OCI-LY7 (cell line): ENCODE measurements around the gene OR1I1. TPM values are rescaled to one million over a fixed set of nuclear protein-coding genes. Genes with fewer than 3 reads are reported as not detected.
"Not testable (repeated sequence)": the region's sequence is repeated elsewhere in the genome, so short reads cannot be mapped to it uniquely, and the experiment has no call there.

Experiments used
- BruUV-seq: library from RNA; stranded (reverse); fragments of 400-500 nt; replicated peaks from 2 replicates; lab custom pipeline; 2021; lab: Mats Ljungman, UMichigan
- CTCF ChIA-PET: fragments of 300-600 bp; sonication (Branson Sonifier 250); formaldehyde crosslinking; loops from one replicate; lab custom pipeline; 2022; ENCODE audit warnings: antibody characterized with exemption; ENCODE audit not compliant: unreplicated experiment; lab: Charles Lee
- POLR2A ChIA-PET: fragments of 300-600 bp; sonication (Branson Sonifier 250); formaldehyde crosslinking; loops from one replicate; lab custom pipeline; 2022; ENCODE audit warnings: antibody characterized with exemption; lab: Charles Lee
- DNase-seq: peaks from one replicate; pipeline ENCODE4 v3.0.0-alpha.2; 2015; ENCODE audit warnings: low spot score
- H2AFZ ChIP-seq: fragments of 200-600 bp; sonication (generic), shearing (Covaris generic); 2 replicates; pipeline ENCODE4 v1.6.1; 2014; ENCODE audit warnings: mild to moderate bottlenecking, antibody characterized with exemption, low read length, moderate library complexity
- H3K27ac ChIP-seq: fragments of 200-600 bp; sonication (generic); 2 replicates; pipeline ENCODE4 v1.5.1; 2014; ENCODE audit warnings: mixed run types, low read depth, mild to moderate bottlenecking, moderate library complexity, low read length, inconsistent platforms; ENCODE audit not compliant: poor library complexity, severe bottlenecking
- H3K36me3 ChIP-seq: fragments of 200-600 bp; sonication (generic); 2 replicates; pipeline ENCODE4 v1.6.1; 2014; ENCODE audit warnings: mild to moderate bottlenecking, antibody characterized with exemption, low read length, moderate library complexity, mixed read lengths; ENCODE audit not compliant: insufficient read depth
- H3K4me1 ChIP-seq: fragments of 200-600 bp; sonication (generic); 2 replicates; pipeline ENCODE4 v1.5.1; 2014; ENCODE audit warnings: mild to moderate bottlenecking, low read length; ENCODE audit not compliant: insufficient read depth, poor library complexity, severe bottlenecking
- H3K4me2 ChIP-seq: fragments of 200-600 bp; sonication (generic); 2 replicates; pipeline ENCODE4 v1.6.1; 2014; ENCODE audit warnings: mild to moderate bottlenecking, low read length
- H3K4me3 ChIP-seq: fragments of 200-600 bp; sonication (generic); 2 replicates; pipeline ENCODE4 v1.5.1; 2014; ENCODE audit warnings: mild to moderate bottlenecking, low read depth, low read length; ENCODE audit not compliant: poor library complexity, severe bottlenecking
- H3K79me2 ChIP-seq: fragments of 200-600 bp; sonication (generic); 2 replicates; pipeline ENCODE4 v1.6.1; 2016; ENCODE audit warnings: low read depth, mild to moderate bottlenecking, low read length, moderate library complexity, mixed read lengths; ENCODE audit not compliant: insufficient read depth
- H3K9me2 ChIP-seq: fragments of 200-600 bp; sonication (generic); 2 replicates; pipeline ENCODE4 v1.6.1; 2016; ENCODE audit warnings: mild to moderate bottlenecking, low read length, mixed read lengths; ENCODE audit not compliant: insufficient read depth
- H3K9me3 ChIP-seq: fragments of 200-600 bp; sonication (generic); 2 replicates; pipeline ENCODE4 v1.6.1; 2014; ENCODE audit warnings: mild to moderate bottlenecking, mixed run types, low read length, mixed read lengths
- H4K20me1 ChIP-seq: fragments of 200-600 bp; sonication (generic); 2 replicates; pipeline ENCODE4 v1.6.1; 2014; ENCODE audit warnings: mild to moderate bottlenecking, antibody characterized with exemption, low read length, moderate library complexity, mixed read lengths; ENCODE audit not compliant: insufficient read depth
- EZH2phosphoT487 ChIP-seq: fragments of 200-600 bp; sonication (generic); IDR thresholded peaks from 2 replicates; pipeline ENCODE4 v1.6.1; 2018; ENCODE audit warnings: low read depth, borderline replicate concordance, mild to moderate bottlenecking, mixed run types, antibody characterized with exemption, low read length, moderate library complexity, mixed read lengths
- intact Hi-C: fragments of 100-400 bp; cut with micrococcal nuclease; formaldehyde crosslinking; loops from one replicate; pipeline ENCODE4 v1.10.0; 2022; ENCODE audit not compliant: unreplicated experiment
- total RNA-seq, 2 experiments: library from RNA; depleted of rRNA in 1 of 2; stranded (reverse); fragments of >200 nt in 1 of 2; shearing (Covaris generic) in 1 of 2; gene quantifications; 2 replicates each; pipeline ENCODE4 v1.2.3, GENCODE V29; 2014 to 2022
- TF ChIP-seq, protein P1 (sequence below): fragments of 200-600 bp; sonication (generic); conservative IDR thresholded peaks from 2 replicates; pipeline ENCODE4 v1.5.1; 2014; ENCODE audit warnings: mild to moderate bottlenecking, antibody characterized with exemption, low read length, moderate library complexity, mixed read lengths

Gene OR1I1
- total RNA-seq, 2 experiments from 2014 or later: not detected

DNA sequence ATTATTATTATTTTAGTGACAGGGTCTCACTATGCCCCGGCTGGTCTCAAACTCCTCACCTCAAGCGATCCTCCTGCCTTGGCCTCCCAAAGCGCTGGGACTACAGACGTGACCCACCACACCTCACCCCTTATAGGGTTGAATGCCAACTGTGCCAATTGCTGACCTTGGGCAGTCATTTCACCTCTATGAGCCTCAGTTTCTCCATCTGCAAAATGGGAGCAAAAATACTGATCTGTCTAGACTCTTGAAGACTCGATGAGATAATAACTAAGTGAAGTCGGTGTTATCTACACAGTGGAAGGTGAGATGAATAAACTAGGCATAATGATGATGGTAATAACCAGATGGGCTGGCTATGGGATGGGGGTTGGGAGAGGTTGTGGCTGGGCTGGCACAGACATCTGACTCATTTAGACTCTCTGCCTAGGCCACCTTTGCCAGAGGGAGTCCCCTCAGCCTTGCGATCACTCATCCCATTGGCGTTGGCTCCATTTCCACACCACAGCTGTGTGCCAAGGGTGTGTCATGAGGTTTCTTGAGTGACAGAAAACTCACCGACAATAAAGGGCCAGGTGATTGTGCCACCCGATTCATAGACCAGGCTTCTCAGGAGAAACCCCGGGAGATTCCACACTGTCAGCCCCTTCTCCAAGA is 33.0 kb upstream of the OR1I1 start, which contains the start of gene CASP14:
Gene CASP14, plus strand, starts transcription at position 596 of the 657 bp plus-strand sequence. CDS start 2,772 bp downstream, outside the sequence.
- intact Hi-C loops: no loop called here

GRCh38 chr19:15050639-15051038 is 31.4 kb upstream of the OR1I1 start:
- Histone ChIP-seq H3K79me2 (no peaks in the 10 kb centered on the region), H3K9me2 (no peaks in the 10 kb centered on the region), H4K20me1 (no peaks in the 10 kb centered on the region), H3K27ac (no peak overlapping the region), H2AFZ (no peak overlapping the region), H3K4me2 (no peak overlapping the region), H3K9me3 (no peaks in the 10 kb centered on the region), H3K36me3 (no peaks in the 10 kb centered on the region), H3K4me3 (no peak overlapping the region), H3K4me1 (no peaks in the 10 kb centered on the region)
- no peak for DNase-seq
- intact Hi-C loops: no loop called here
- POLR2A ChIA-PET: no interaction called here
- CTCF ChIA-PET: no interaction called here
- no TSS peak for BruUV-seq
- no peak for TF ChIP-seq EZH2phosphoT487
- TF ChIP-seq, protein P1, sequence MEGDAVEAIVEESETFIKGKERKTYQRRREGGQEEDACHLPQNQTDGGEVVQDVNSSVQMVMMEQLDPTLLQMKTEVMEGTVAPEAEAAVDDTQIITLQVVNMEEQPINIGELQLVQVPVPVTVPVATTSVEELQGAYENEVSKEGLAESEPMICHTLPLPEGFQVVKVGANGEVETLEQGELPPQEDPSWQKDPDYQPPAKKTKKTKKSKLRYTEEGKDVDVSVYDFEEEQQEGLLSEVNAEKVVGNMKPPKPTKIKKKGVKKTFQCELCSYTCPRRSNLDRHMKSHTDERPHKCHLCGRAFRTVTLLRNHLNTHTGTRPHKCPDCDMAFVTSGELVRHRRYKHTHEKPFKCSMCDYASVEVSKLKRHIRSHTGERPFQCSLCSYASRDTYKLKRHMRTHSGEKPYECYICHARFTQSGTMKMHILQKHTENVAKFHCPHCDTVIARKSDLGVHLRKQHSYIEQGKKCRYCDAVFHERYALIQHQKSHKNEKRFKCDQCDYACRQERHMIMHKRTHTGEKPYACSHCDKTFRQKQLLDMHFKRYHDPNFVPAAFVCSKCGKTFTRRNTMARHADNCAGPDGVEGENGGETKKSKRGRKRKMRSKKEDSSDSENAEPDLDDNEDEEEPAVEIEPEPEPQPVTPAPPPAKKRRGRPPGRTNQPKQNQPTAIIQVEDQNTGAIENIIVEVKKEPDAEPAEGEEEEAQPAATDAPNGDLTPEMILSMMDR: no peak

More for the DNA sequence above, 33.0 kb upstream of the OR1I1 start, which contains the start of gene CASP14:
- no peak within 1 kb of the TSS for H3K27ac ChIP-seq
- no peaks in the 10 kb centered on the region for H3K9me2 ChIP-seq
- no peaks in the 10 kb centered on the region for H4K20me1 ChIP-seq
- H3K36me3 ChIP-seq: no peaks in the 10 kb centered on the region
- ChIA-PET POLR2A (no interaction called here), CTCF (no interaction called here)
- H3K4me3 ChIP-seq: no peak within 1 kb of the TSS
- no peak within 1 kb of the TSS for H2AFZ ChIP-seq
- no TSS peak for BruUV-seq
- H3K4me1 ChIP-seq: no peaks in the 10 kb centered on the region
- DNase-seq: no peak
- no peaks in the 10 kb centered on the region for H3K79me2 ChIP-seq
- no peaks in the 10 kb centered on the region for H3K9me3 ChIP-seq
- no peak within 1 kb of the TSS for H3K4me2 ChIP-seq
- TF ChIP-seq, protein P1: no peak
- TF ChIP-seq EZH2phosphoT487: no peak

DNA sequence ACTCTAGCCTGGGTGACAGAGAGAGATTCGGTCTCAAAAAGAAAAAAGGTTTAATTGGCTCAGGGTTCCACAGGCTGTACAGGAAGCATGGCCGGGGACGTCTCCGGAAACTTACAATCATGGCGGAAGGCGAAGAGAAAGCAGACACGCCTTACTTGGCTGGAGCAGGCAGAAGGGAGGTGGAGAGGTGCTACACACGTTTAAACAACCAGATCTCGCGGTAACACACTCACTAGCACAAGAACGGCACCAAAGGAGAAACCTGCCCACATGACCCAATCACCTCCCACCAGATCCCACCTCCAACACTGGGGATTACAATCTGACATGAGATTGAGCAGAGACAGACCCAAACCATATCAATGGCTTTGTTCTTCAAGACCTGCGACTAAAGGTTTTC is 20.0 kb upstream of the OR1I1 start:
- no peak for TF ChIP-seq EZH2phosphoT487
- TF ChIP-seq, protein P1: no peak
- BruUV-seq: no TSS peak
- Histone ChIP-seq H4K20me1 (no peaks in the 10 kb centered on the region), H2AFZ (no peak overlapping the region), H3K9me3 (no peaks in the 10 kb centered on the region), H3K4me3 (no peak overlapping the region), H3K27ac (no peak overlapping the region), H3K79me2 (no peaks in the 10 kb centered on the region), H3K4me1 (no peaks in the 10 kb centered on the region), H3K4me2 (no peak overlapping the region), H3K36me3 (no peaks in the 10 kb centered on the region), H3K9me2 (no peaks in the 10 kb centered on the region)
- no peak for DNase-seq
- intact Hi-C loops: no loop called here
- CTCF ChIA-PET: no interaction called here
- POLR2A ChIA-PET: no interaction called here

DNA sequence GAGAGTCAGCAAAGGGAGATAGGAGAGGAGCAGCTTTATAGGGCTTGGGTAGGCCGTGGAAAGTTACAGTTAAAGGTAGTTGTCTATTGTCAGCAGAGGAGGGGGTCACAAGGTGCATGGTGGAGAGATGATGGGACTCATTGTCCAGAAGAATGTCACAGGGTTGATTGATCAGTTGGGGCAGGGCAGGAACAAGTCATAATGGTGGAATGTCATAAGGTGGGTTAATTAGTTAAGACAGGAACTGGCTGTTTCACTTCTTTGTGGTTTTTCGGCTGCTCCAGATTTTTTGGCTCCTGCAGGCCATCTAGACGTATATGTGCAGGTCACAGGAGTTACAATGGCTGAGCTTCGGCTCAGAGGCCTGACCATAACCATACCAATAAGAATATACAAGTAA is 11.6 kb upstream of the OR1I1 start:
- POLR2A ChIA-PET, H3K9me3 ChIP-seq, BruUV-seq, DNase-seq, H3K4me3 ChIP-seq, H3K4me1 ChIP-seq, CTCF ChIA-PET, H4K20me1 ChIP-seq, H3K4me2 ChIP-seq, H3K36me3 ChIP-seq, H3K27ac ChIP-seq, H3K79me2 ChIP-seq, intact Hi-C loops, H3K9me2 ChIP-seq, H2AFZ ChIP-seq: not testable (repeated sequence)
